Measurements from ENCODE around the gene TMEM167B.
A peak's percentile ranks its signal among the peaks of the same experiment; 100 is the strongest.
"Not testable (repeated sequence)": the region's sequence is repeated elsewhere in the genome, so short reads cannot be mapped to it uniquely, and the experiment has no call there.

The TMEM167B gene

DNA sequence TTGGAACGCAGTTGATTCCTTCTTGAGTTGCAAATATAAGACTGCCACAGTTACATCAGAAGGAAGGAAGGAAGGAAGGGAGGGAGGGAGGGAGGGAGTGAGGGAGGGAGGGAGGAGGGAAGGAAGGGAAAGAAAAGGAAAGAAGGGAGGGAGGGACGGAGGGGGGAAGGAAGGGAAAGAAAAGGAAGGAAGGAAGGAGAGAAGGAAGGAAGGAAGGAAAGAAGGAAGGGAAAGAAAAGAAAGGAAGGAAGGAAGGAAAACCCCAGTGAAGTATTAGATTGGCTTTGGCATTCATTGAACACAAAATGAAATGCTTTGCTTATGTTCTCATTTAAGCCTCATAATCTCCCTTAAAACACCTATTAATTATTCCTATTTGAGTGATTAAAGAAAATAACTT, 42.2 kb upstream of the TMEM167B start:
- ChIA-PET CTCF (no interaction called here), POLR2A (ENCODE audit: low non-redundant PET) (no interaction called here)
- TF ChIP-seq, protein P1, sequence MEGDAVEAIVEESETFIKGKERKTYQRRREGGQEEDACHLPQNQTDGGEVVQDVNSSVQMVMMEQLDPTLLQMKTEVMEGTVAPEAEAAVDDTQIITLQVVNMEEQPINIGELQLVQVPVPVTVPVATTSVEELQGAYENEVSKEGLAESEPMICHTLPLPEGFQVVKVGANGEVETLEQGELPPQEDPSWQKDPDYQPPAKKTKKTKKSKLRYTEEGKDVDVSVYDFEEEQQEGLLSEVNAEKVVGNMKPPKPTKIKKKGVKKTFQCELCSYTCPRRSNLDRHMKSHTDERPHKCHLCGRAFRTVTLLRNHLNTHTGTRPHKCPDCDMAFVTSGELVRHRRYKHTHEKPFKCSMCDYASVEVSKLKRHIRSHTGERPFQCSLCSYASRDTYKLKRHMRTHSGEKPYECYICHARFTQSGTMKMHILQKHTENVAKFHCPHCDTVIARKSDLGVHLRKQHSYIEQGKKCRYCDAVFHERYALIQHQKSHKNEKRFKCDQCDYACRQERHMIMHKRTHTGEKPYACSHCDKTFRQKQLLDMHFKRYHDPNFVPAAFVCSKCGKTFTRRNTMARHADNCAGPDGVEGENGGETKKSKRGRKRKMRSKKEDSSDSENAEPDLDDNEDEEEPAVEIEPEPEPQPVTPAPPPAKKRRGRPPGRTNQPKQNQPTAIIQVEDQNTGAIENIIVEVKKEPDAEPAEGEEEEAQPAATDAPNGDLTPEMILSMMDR (conservative IDR thresholded peaks at IDR 0.05; ENCODE audit: low read depth), result no peak
- no peak for DNase-seq (ENCODE audit: low spot score)
- no peak overlapping the region for H3K27ac ChIP-seq

DNA sequence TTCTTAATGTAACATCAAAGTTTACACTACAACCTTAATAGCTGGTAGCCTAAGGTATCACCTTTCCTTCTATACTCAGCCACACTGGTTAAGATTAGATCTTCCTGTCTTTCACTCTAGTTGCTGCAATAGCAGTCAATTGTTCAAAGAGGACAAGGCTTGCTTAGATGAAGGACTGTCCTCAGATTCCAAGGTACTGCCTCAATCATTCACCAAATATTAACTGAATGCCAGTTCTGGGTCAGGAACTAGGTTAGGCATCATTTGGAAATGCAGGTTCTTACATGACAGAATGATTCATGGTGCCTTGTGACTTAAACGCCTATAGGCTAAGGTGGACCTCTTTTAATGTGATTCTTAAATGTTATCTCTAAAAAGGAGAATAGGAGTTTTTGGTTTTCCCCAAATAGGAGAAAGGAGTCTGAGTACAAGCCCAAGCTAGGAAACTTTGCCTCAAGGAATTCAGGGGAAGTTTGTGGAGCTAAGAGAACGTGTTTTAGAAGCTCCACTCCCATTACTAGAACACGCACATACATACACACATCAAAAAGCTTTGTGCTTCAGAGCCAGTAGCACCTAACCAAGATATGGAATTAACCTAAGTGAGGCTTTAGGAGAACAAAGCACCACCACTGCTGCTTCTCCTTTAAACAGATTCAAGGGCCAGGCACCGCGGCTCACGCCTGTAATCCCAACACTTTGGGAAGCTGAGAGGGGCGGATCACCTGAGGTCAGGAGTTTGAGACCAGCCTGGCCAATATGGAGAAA, 40.2 kb upstream of the TMEM167B start:
- CTCF ChIA-PET, result interaction anchor here (0.6 kb wide), 1 partner anchor 20 kb away, joined by 5 read pairs; no protein-coding TSS in a partner anchor
- H3K27ac ChIP-seq, result peak overlapping the region; percentile 88
- TF ChIP-seq, protein P1 (conservative IDR thresholded peaks at IDR 0.05; ENCODE audit: low read depth), result no peak
- peak; percentile 64 for DNase-seq (ENCODE audit: low spot score)
- POLR2A ChIA-PET (ENCODE audit: low non-redundant PET), result no interaction called here

DNA sequence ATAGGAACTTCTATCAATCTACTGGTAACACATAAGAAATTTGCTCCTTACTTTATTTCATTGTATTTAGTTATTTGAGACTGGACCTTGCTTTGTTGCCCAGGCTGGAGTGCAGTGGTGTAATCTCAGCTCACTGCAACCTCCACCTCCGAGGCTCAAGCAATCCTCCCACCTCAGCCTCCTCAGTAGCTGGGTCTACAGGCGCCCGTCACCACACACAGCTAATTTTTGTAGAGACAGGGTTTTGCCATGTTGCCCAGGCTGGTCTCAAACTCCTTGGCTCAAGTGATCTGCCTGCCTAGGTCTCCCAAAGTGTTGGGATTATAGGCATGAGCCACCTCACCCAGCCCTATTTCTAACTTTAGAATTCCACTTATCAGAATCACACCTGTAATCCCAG, 38.4 kb upstream of the TMEM167B start:
- H3K27ac ChIP-seq; CTCF ChIA-PET; DNase-seq (ENCODE audit: low spot score); POLR2A ChIA-PET (ENCODE audit: low non-redundant PET): not testable (repeated sequence)

DNA sequence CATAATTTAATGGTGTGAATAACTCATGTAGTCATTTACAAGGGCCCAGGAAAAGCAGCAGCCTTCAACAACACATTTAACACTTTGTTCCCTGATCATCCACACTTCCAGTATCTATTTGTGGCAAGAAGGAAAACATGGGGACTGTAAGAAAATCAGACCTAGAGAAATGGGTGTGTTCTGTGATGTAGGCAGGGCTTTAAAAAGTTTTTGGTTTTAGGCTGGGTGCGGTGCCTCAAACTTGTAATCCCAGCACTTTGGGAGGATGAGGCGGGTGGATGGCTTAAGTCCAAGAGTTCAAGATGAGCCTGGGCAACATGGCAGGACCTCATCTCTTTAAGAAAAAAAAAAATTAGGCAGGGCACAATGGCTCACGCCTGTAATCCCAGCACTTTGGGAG, 34.5 kb upstream of the TMEM167B start:
- CTCF ChIA-PET, result no interaction called here
- TF ChIP-seq, protein P1 (conservative IDR thresholded peaks at IDR 0.05; ENCODE audit: low read depth), result no peak
- H3K27ac ChIP-seq, result no peak overlapping the region
- DNase-seq (ENCODE audit: low spot score), result no peak
- POLR2A ChIA-PET (ENCODE audit: low non-redundant PET), result no interaction called here

DNA sequence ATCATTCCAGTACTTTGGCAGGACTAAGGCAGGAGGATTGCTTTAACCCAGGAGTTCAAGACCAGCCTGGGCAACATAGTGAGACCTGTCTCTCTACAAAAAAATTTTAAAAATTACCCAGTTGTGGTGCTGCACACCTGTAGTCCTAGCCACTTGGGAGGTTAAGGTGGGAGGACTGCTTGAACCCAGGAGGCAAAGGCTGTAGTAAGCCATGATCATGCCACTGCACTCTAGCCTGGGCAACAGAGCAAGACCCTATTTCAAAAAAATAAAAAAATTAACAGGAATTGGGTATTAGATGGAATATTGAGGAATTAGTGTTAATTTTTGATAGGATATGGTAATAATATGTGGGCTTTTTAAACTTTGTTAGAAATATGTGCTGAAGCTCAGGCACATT, 31.5 kb upstream of the TMEM167B start:
- DNase-seq (ENCODE audit: low spot score), result no peak
- TF ChIP-seq, protein P1 (conservative IDR thresholded peaks at IDR 0.05; ENCODE audit: low read depth), result no peak
- CTCF ChIA-PET, result interaction anchor here (0.6 kb wide), 1 partner anchor 165 kb away, joined by 3 read pairs; no protein-coding TSS in a partner anchor
- POLR2A ChIA-PET (ENCODE audit: low non-redundant PET), result no interaction called here
- no peak overlapping the region for H3K27ac ChIP-seq

DNA sequence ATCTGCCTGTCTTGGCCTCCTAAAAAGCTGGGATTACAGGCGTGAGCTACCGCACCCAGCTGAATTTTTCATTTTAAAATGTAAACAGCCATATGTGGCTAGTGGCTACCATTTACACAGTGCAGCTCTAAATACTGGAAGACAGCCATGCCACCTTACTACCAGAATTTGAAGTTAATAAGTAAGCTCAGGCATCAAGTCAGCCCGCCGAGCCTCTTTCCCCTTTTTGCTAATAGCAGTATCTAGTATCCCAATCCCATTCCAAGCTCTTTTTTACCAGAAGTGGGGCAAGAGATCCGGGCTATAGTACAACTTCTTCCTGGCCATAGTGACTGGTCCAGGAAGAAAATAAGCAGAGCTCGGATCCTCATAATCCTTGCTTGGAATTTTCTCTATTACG, 29.9 kb upstream of the TMEM167B start:
- DNase-seq (ENCODE audit: low spot score), result no peak
- POLR2A ChIA-PET (ENCODE audit: low non-redundant PET), result interaction anchor here (0.6 to 0.9 kb wide), 2 partner anchors 14 to 39 kb away, joined by 3 to 5 read pairs; no protein-coding TSS in a partner anchor
- CTCF ChIA-PET, result interaction anchor here (0.8 kb wide), 1 partner anchor 36 kb away, joined by 4 read pairs; no protein-coding TSS in a partner anchor
- TF ChIP-seq, protein P1 (conservative IDR thresholded peaks at IDR 0.05; ENCODE audit: low read depth), result no peak
- no peak overlapping the region for H3K27ac ChIP-seq

DNA sequence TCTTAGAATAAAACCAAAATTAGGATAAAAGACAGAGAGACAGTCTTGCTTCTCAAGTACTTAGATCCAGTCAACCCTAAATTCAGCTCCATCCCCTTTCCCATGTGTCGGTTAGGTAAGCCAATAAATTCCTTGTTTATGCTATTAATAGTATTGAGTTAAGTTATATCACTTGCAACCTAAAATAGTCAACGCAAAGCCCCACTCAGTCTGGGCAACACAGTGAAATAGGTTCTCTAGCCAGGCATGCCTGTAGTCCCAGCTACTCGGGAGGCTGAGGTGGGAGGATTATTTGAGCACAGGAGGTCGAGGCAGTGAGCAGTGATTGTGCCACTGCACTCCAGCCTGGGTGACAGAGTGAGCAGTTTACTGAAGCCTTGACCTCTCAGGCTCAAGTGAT, 29.4 kb upstream of the TMEM167B start:
- peak overlapping the region; percentile 15; the same call in 1 of the 2 replicates for H3K27ac ChIP-seq
- no peak for DNase-seq (ENCODE audit: low spot score)
- CTCF ChIA-PET, result interaction anchor here (0.8 kb wide), 1 partner anchor 35 kb away, joined by 4 read pairs; no protein-coding TSS in a partner anchor
- POLR2A ChIA-PET (ENCODE audit: low non-redundant PET), result interaction anchor here (0.9 kb wide), 1 partner anchor 39 kb away, joined by 3 read pairs; no protein-coding TSS in a partner anchor
- TF ChIP-seq, protein P1 (conservative IDR thresholded peaks at IDR 0.05; ENCODE audit: low read depth), result no peak
